Stomach (tissue), 4 donors: ENCODE results near the gene TMEM33.

Experiments used
- POLR2A ChIP-seq, 4 donors: fragments of 450-650 bp; IDR thresholded peaks; one replicate each; pipeline ENCODE4 v1.6.1; 2016; ENCODE audit warnings: antibody characterized with exemption in 4 of 4, control low read depth in 2 of 4, mild to moderate bottlenecking in 1 of 4, moderate library complexity in 1 of 4
- POLR2AphosphoS5 ChIP-seq, 3 donors: sonication (generic); formaldehyde crosslinking; IDR thresholded peaks; one replicate each; pipeline ENCODE4 v1.6.1; 2016; ENCODE audit warnings: antibody characterized with exemption in 3 of 3

GRCh38 chr4:42008011-42008786 lies 73.0 kb downstream of the TMEM33 start:
- no peak for TF ChIP-seq POLR2A (IDR thresholded peaks at IDR 0.05)
- no peak for TF ChIP-seq POLR2AphosphoS5 (IDR thresholded peaks at IDR 0.05)
